PC-3 (cell line): ENCODE measurements around the gene TMEM86B.

Experiments used
- EZH2 ChIP-seq: fragments of 300-600 bp; sonication (generic); IDR thresholded peaks from one replicate; pipeline ENCODE4 v1.6.1; 2017; ENCODE audit warnings: antibody characterized with exemption, mild to moderate bottlenecking, low read length; ENCODE audit not compliant: unreplicated experiment
- EZH2phosphoT487 ChIP-seq: fragments of 300-600 bp; sonication (generic); IDR thresholded peaks from 2 replicates; pipeline ENCODE4 v1.6.1; 2018; ENCODE audit warnings: mild to moderate bottlenecking, antibody characterized with exemption, low read length, borderline replicate concordance
- TF ChIP-seq, protein P1 (sequence below): fragments of 300-600 bp; sonication (generic); conservative IDR thresholded peaks from 2 replicates; pipeline ENCODE4 v1.5.1; 2017; ENCODE audit warnings: antibody characterized with exemption, low read depth, mild to moderate bottlenecking, low read length

DNA sequence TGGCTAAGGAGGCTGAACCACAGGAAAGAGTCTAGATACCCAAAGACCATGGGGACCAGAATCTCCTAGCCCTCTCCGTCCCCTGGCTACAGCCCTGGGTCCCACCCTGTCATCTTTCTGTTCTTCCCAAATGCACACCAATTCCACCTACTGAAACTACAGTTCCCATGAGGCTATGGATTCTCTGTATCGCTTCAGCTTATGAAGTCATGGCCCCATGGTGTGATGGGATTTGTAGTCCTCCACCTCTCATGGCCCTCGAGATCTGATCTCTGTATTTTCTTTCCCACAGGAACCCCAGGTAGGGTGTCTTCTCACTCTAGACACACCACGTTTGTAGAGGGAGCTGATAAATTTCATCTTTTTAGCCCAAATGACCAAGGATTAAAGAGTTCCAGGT, 31.0 kb downstream of the TMEM86B start:
- TF ChIP-seq, protein P1, sequence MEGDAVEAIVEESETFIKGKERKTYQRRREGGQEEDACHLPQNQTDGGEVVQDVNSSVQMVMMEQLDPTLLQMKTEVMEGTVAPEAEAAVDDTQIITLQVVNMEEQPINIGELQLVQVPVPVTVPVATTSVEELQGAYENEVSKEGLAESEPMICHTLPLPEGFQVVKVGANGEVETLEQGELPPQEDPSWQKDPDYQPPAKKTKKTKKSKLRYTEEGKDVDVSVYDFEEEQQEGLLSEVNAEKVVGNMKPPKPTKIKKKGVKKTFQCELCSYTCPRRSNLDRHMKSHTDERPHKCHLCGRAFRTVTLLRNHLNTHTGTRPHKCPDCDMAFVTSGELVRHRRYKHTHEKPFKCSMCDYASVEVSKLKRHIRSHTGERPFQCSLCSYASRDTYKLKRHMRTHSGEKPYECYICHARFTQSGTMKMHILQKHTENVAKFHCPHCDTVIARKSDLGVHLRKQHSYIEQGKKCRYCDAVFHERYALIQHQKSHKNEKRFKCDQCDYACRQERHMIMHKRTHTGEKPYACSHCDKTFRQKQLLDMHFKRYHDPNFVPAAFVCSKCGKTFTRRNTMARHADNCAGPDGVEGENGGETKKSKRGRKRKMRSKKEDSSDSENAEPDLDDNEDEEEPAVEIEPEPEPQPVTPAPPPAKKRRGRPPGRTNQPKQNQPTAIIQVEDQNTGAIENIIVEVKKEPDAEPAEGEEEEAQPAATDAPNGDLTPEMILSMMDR = no peak
- TF ChIP-seq EZH2 (no peak), EZH2phosphoT487 (no peak)
